Neuronal stem cell (in vitro differentiated cells): ENCODE data around the gene TSPEAR.

ENCODE experiments used
- DNase-seq: peaks from one replicate; pipeline ENCODE4 v3.0.0-alpha.2; 2013; ENCODE audit warnings: low spot score
- H2AFZ ChIP-seq: one replicate; pipeline ENCODE4 v1.6.1; 2013; ENCODE audit warnings: mild to moderate bottlenecking, low read length, inconsistent platforms
- H2AK5ac ChIP-seq: 2 replicates; pipeline ENCODE4 v1.6.1; 2013; ENCODE audit warnings: low read depth, mild to moderate bottlenecking, inconsistent platforms, low read length, moderate library complexity, mixed read lengths
- H2BK120ac ChIP-seq: 2 replicates; pipeline ENCODE4 v1.6.1; 2013; ENCODE audit warnings: low read depth, mild to moderate bottlenecking, inconsistent platforms, low read length, moderate library complexity, mixed read lengths
- H2BK12ac ChIP-seq: one replicate; pipeline ENCODE4 v1.6.1; 2013; ENCODE audit warnings: low read length, inconsistent platforms
- H2BK15ac ChIP-seq: 2 replicates; pipeline ENCODE4 v1.6.1; 2013; ENCODE audit warnings: mild to moderate bottlenecking, low read length, inconsistent platforms, mixed read lengths
- H2BK5ac ChIP-seq: one replicate; pipeline ENCODE4 v1.6.1; 2013; ENCODE audit warnings: inconsistent platforms, mild to moderate bottlenecking, low read length, moderate library complexity
- H3K14ac ChIP-seq: one replicate; pipeline ENCODE4 v1.6.1; 2013; ENCODE audit warnings: low read length, inconsistent platforms
- H3K18ac ChIP-seq: 2 replicates; pipeline ENCODE4 v1.6.1; 2013; ENCODE audit warnings: low read length, inconsistent platforms
- H3K23ac ChIP-seq: 2 replicates; pipeline ENCODE4 v1.6.1; 2013; ENCODE audit warnings: low read depth, mild to moderate bottlenecking, mixed read lengths, low read length, inconsistent platforms; ENCODE audit not compliant: poor library complexity
- H3K27ac ChIP-seq: replicated peaks from 3 replicates; pipeline ENCODE4 v1.5.1; 2013; ENCODE audit warnings: low read length, inconsistent platforms
- H3K27me3 ChIP-seq, 3 experiments: 2 replicates each; pipeline ENCODE4 v1.6.1; 2013; ENCODE audit warnings: low read length in 3 of 3, mild to moderate bottlenecking in 2 of 3, inconsistent platforms in 1 of 3, low read depth in 1 of 3, mixed read lengths in 1 of 3, moderate library complexity in 1 of 3; ENCODE audit not compliant: control insufficient read depth in 3 of 3, insufficient read depth in 3 of 3
- H3K36me3 ChIP-seq, 2 donors: replicated peaks in 1 of 2; 2 replicates each; pipeline ENCODE4 v1.6.1; 2013; ENCODE audit warnings: low read length in 2 of 2; ENCODE audit not compliant: control insufficient read depth in 2 of 2, insufficient read depth in 2 of 2
- H3K4ac ChIP-seq: 2 replicates; pipeline ENCODE4 v1.6.1; 2013; ENCODE audit warnings: inconsistent platforms, mild to moderate bottlenecking, low read length, moderate library complexity
- H3K4me1 ChIP-seq, 2 donors: 1 replicate in 1 of 2; 2 replicates in 1 of 2; pipeline ENCODE4 v1.6.1; 2013; ENCODE audit warnings: low read length in 2 of 2, low read depth in 1 of 2; ENCODE audit not compliant: control insufficient read depth in 2 of 2, insufficient read depth in 1 of 2
- H3K4me2 ChIP-seq: one replicate; pipeline ENCODE4 v1.6.1; 2013; ENCODE audit warnings: mild to moderate bottlenecking, low read length, inconsistent platforms; ENCODE audit not compliant: insufficient read depth, poor library complexity, severe bottlenecking
- H3K4me3 ChIP-seq, 2 donors: 2 replicates each; pipeline ENCODE4 v1.5.1; 2013; ENCODE audit warnings: low read length in 2 of 2, mild to moderate bottlenecking in 2 of 2, inconsistent platforms in 1 of 2, moderate library complexity in 1 of 2
- H3K79me1 ChIP-seq: one replicate; pipeline ENCODE4 v1.6.1; 2013; ENCODE audit warnings: low read depth, mild to moderate bottlenecking, inconsistent platforms, low read length, moderate library complexity
- H3K9ac ChIP-seq: one replicate; pipeline ENCODE4 v1.6.1; 2013; ENCODE audit warnings: mild to moderate bottlenecking, low read depth, low read length, inconsistent platforms; ENCODE audit not compliant: poor library complexity
- H3K9me3 ChIP-seq, 2 donors: replicated peaks in 1 of 2; 2 replicates each; pipeline versions ENCODE3 to v1.6.1; 2013; ENCODE audit warnings: low read length in 2 of 2, mild to moderate bottlenecking in 2 of 2, inconsistent platforms in 1 of 2, low read depth in 1 of 2, mixed read lengths in 1 of 2, moderate library complexity in 1 of 2; ENCODE audit not compliant: control insufficient read depth in 2 of 2, insufficient read depth in 1 of 2
- H4K8ac ChIP-seq: one replicate; pipeline ENCODE4 v1.6.1; 2013; ENCODE audit warnings: low read depth, mild to moderate bottlenecking, inconsistent platforms, low read length, moderate library complexity
- H4K91ac ChIP-seq: one replicate; pipeline ENCODE4 v1.6.1; 2013; ENCODE audit warnings: low read length, low read depth, mild to moderate bottlenecking, inconsistent platforms; ENCODE audit not compliant: poor library complexity
- WGBS, 2 donors: extraction: QIAGEN DNeasy Blood & Tissue Kit; methylation state at CpG; one replicate each; pipeline ENCODE4 v1.1.7; 2013; ENCODE audit warnings: missing lambda C conversion rate in 2 of 2, mixed read lengths in 1 of 2; ENCODE audit not compliant: insufficient read length in 2 of 2, insufficient replicate concordance in 1 of 2; ENCODE audit errors: extremely low coverage in 2 of 2; 5-methylcytosine and 5-hydroxymethylcytosine counted together

TSPEAR gene

DNA sequence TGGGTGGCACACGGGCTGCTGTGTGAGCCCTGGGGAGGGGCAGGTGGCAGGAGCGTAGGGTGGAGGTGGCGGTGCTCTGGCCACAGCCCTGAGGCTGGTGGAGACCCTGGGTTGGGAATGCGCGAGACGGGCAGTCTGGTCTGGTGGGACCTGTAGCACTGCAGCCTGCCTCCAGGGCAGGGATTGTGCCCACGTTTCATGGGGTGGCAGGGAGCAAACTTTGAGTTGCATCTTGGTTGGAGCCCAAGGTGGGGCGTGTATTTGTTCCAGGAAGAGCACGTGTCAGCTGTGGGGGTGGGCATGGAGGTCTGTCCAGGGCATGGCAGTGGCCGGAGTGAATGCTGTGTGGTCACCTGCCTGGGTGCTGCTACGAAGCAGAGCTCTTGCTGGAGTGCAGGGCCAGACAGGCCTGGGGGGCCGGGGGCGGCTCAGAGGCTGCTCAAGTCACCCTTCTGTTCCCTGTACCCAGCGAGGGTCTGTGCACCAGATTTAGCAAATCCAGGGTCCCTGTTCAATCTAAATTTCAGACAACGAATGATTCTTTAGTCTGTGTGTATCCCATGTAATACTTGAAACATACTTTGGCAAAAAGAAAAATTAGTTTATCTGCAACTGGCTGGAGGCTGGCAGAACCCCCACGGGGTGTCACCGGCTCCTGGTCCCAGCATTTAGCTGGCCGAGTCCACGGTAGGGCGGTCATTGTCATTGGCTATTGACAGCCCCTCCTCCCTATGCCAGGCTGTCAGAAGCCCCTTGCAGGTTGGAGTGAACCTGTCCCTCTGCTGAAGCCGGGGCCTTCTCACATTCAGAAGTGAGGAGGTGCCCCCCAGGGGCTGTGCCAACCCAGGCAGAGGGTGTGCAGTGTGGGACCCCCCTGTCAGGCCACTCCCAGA, 198.6 kb downstream of the TSPEAR start:
- Histone ChIP-seq H3K27me3 (no peaks in the 10 kb centered on the region), H3K14ac (no peak overlapping the region)
- DNase-seq: no peak

GRCh38 chr21:44511938-44512275, 199.5 kb downstream of the TSPEAR start:
- H2AK5ac ChIP-seq: peak overlapping the region; percentile 81
- WGBS, 2 donors: no CpG with 5 or more reads among the region's 8 CpGs

More for the DNA sequence above, 198.6 kb downstream of the TSPEAR start:
- Histone ChIP-seq H2AK5ac (peak overlapping the region; percentile 81), H2BK120ac (peak overlapping the region; percentile 42), H3K4me2 (no peak overlapping the region), H2AFZ (no peak overlapping the region), H3K4me1 (peaks cover 0 to 6% of the 10 kb centered on the region in 2 donors), H3K79me1 (peaks cover 6% of the 10 kb centered on the region), H2BK5ac (no peak overlapping the region), H3K9ac (no peak overlapping the region), H2BK12ac (no peak overlapping the region), H3K27ac (no peak overlapping the region), H4K91ac (no peak overlapping the region), H3K4me3 (no peak overlapping the region), H3K9me3 (peaks cover 0 to 3% of the 10 kb centered on the region in 2 donors), H3K18ac (no peak overlapping the region), H3K36me3 (peaks cover 0 to 6% of the 10 kb centered on the region in 2 donors), H3K23ac (peak overlapping the region; percentile 50), H2BK15ac (peak overlapping the region; percentile 65), H4K8ac (peak overlapping the region; percentile 1), H3K4ac (no peak overlapping the region)
- no CpG with 5 or more reads among the region's 21 CpGs for WGBS, 2 donors

GRCh38 chr21:44511219-44511937, 200.0 kb downstream of the TSPEAR start:
- Histone ChIP-seq H2AFZ (no peak overlapping the region), H3K4me1 (peaks cover 0 to 6% of the 10 kb centered on the region in 2 donors), H3K18ac (peak overlapping the region; percentile 58), H2BK5ac (peak overlapping the region; percentile 11), H3K9ac (peak overlapping the region; percentile 73), H3K27ac (no peak overlapping the region), H3K4ac (peak overlapping the region; percentile 41), H4K8ac (peak overlapping the region; percentile 32), H4K91ac (peak overlapping the region; percentile 38), H3K79me1 (peaks cover 6% of the 10 kb centered on the region), H3K14ac (no peak overlapping the region), H3K9me3 (peaks cover 0 to 3% of the 10 kb centered on the region in 2 donors), H2BK15ac (peak overlapping the region; percentile 83), H2BK12ac (peak overlapping the region; percentile 76), H2BK120ac (no peak overlapping the region), H3K23ac (peak overlapping the region; percentile 45), H3K4me2 (no peak overlapping the region), H3K27me3 (no peaks in the 10 kb centered on the region), H3K4me3 (peak overlapping the region in 1 of 2 donors; percentile 22), H3K36me3 (peaks cover 0 to 6% of the 10 kb centered on the region in 2 donors), H2AK5ac (peak overlapping the region; percentile 81)
- no CpG with 5 or more reads among the region's 11 CpGs for WGBS, 2 donors
- DNase-seq: no peak

More at GRCh38 chr21:44511938-44512275, 199.5 kb downstream of the TSPEAR start:
- H3K18ac ChIP-seq: peak overlapping the region; percentile 8
- H3K23ac ChIP-seq: no peak overlapping the region
- peaks cover 0 to 6% of the 10 kb centered on the region in 2 donors for H3K36me3 ChIP-seq
- H3K27ac ChIP-seq: no peak overlapping the region
- H3K4ac ChIP-seq: peak overlapping the region; percentile 41
- no peak overlapping the region for H3K4me3 ChIP-seq
- H2BK5ac ChIP-seq: no peak overlapping the region
- no peak overlapping the region for H2AFZ ChIP-seq
- no peak overlapping the region for H4K8ac ChIP-seq
- H3K9me3 ChIP-seq: peaks cover 0 to 3% of the 10 kb centered on the region in 2 donors
- no peak overlapping the region for H3K9ac ChIP-seq
- no peak overlapping the region for H3K4me2 ChIP-seq
- no peak overlapping the region for H2BK120ac ChIP-seq
- H3K27me3 ChIP-seq: no peaks in the 10 kb centered on the region
- peak overlapping the region; percentile 17 for H3K14ac ChIP-seq
- H3K79me1 ChIP-seq: peaks cover 6% of the 10 kb centered on the region
- H4K91ac ChIP-seq: no peak overlapping the region
- no peak for DNase-seq
- H2BK12ac ChIP-seq: no peak overlapping the region
- no peak overlapping the region for H2BK15ac ChIP-seq
- peaks cover 0 to 6% of the 10 kb centered on the region in 2 donors for H3K4me1 ChIP-seq
